ENCODE results near the gene CCDC9B.

DNA sequence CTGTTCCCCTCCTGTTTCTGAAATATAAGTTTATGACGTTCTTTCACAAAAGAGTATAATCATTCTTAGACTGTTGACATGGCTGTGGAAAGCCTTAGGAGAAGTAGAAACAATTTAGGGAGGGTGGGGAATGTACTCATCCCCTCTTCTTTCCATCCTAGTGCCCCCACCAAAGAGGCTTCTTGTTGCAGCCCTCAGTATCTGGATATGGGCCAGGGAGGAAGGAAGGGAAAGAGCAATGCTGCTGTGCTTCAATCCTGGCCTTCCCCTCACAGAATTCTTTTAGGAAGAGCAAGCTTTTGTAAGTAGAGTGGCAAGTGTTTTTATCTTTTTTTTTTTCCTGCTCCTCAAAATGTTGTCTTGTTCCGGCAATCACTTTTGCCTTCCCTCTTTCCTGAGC is 15.6 kb downstream of the CCDC9B start:
- TF ChIP-seq, protein P1, sequence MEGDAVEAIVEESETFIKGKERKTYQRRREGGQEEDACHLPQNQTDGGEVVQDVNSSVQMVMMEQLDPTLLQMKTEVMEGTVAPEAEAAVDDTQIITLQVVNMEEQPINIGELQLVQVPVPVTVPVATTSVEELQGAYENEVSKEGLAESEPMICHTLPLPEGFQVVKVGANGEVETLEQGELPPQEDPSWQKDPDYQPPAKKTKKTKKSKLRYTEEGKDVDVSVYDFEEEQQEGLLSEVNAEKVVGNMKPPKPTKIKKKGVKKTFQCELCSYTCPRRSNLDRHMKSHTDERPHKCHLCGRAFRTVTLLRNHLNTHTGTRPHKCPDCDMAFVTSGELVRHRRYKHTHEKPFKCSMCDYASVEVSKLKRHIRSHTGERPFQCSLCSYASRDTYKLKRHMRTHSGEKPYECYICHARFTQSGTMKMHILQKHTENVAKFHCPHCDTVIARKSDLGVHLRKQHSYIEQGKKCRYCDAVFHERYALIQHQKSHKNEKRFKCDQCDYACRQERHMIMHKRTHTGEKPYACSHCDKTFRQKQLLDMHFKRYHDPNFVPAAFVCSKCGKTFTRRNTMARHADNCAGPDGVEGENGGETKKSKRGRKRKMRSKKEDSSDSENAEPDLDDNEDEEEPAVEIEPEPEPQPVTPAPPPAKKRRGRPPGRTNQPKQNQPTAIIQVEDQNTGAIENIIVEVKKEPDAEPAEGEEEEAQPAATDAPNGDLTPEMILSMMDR (IDR thresholded peaks at IDR 0.05), result no peak
- no peak for TF ChIP-seq EZH2 (IDR thresholded peaks at IDR 0.05)
